HFFc6 (cell line): ENCODE measurements around the gene PPP6R3. TPM values are rescaled to one million over a fixed set of nuclear protein-coding genes. Genes with fewer than 3 reads are reported as not detected.
A peak's percentile ranks its signal among the peaks of the same experiment; 100 is the strongest.
"Not testable (repeated sequence)": the region's sequence is repeated elsewhere in the genome, so short reads cannot be mapped to it uniquely, and the experiment has no call there.

Experiments
- DNase-seq: peaks from one replicate; pipeline ENCODE4 v3.0.0-alpha.2; 2018
- H3K27ac Mint-ChIP-seq: 2 replicates; pipeline ENCODE4 v1.8.0; 2020; ENCODE audit warnings: mild to moderate bottlenecking, mixed read lengths
- H3K27me3 Mint-ChIP-seq: 2 replicates; pipeline ENCODE4 v1.8.0; 2021; ENCODE audit warnings: mild to moderate bottlenecking, moderate library complexity, mixed read lengths; ENCODE audit not compliant: insufficient read depth
- H3K36me3 Mint-ChIP-seq: 2 replicates; pipeline ENCODE4 v1.8.0; 2021; ENCODE audit warnings: low read depth, mixed read lengths
- H3K4me1 Mint-ChIP-seq: 2 replicates; pipeline ENCODE4 v1.8.0; 2020; ENCODE audit warnings: low read depth, mixed read lengths
- H3K4me3 Mint-ChIP-seq: 2 replicates; pipeline ENCODE4 v1.8.0; 2020; ENCODE audit warnings: mild to moderate bottlenecking, moderate library complexity, mixed read lengths
- H3K9me3 Mint-ChIP-seq: 2 replicates; pipeline ENCODE4 v1.8.0; 2020; ENCODE audit warnings: mild to moderate bottlenecking, mixed read lengths
- total RNA-seq, 6 experiments: library from RNA; stranded (reverse); fragmentation: NEBNext Ultra II Directional; extraction: Animal tissue kit (Norgen Biotek cat#: 25700); gene quantifications; 2 replicates in 1 of 6; 3 replicates in 5 of 6; pipeline ENCODE4 v1.2.3, GENCODE V29; 2021
- TF ChIP-seq, protein P1 (sequence below): fragments of 200-600 bp; sonication (generic); IDR thresholded peaks from 2 replicates; pipeline ENCODE4 v1.5.0; 2021; ENCODE audit warnings: antibody characterized with exemption, mild to moderate bottlenecking

PPP6R3 gene
- total RNA-seq, 6 experiments from 2014 or later = 62.5 to 72.0 (median 67.8) TPM

- no peak for DNase-seq
- Mint-ChIP-seq H3K4me3 (no peak overlapping the region), H3K27me3 (peaks cover 31% of the 10 kb centered on the region), H3K36me3 (peaks cover 1% of the 10 kb centered on the region; the same call in 1 of the 2 replicates), H3K9me3 (no peaks in the 10 kb centered on the region), H3K27ac (no peak overlapping the region), H3K4me1 (no peaks in the 10 kb centered on the region)
- TF ChIP-seq, protein P1, sequence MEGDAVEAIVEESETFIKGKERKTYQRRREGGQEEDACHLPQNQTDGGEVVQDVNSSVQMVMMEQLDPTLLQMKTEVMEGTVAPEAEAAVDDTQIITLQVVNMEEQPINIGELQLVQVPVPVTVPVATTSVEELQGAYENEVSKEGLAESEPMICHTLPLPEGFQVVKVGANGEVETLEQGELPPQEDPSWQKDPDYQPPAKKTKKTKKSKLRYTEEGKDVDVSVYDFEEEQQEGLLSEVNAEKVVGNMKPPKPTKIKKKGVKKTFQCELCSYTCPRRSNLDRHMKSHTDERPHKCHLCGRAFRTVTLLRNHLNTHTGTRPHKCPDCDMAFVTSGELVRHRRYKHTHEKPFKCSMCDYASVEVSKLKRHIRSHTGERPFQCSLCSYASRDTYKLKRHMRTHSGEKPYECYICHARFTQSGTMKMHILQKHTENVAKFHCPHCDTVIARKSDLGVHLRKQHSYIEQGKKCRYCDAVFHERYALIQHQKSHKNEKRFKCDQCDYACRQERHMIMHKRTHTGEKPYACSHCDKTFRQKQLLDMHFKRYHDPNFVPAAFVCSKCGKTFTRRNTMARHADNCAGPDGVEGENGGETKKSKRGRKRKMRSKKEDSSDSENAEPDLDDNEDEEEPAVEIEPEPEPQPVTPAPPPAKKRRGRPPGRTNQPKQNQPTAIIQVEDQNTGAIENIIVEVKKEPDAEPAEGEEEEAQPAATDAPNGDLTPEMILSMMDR = no peak
These were observed 161.3 kb downstream of the PPP6R3 start for GRCh38 chr11:68621826-68622225.

DNA sequence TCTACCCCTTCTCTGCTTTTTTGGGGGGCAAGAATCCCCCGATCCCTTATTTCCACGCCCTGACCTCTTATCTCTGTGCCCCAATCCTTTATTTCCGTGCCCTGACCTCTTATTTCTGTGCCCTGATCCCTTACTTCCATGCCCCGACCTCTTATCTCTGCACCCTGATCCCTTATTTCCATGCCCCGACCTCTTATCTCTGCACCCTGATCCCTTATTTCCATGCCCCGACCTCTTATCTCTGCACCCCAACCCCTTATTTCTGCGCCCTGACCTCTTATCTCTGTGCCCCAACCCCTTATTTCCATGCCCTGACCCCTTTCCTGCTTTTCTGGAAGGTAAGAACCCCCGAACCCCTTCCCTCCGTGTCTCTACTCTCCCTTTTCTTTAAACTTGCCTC lies 163.2 kb downstream of the PPP6R3 start:
- H3K4me3 Mint-ChIP-seq, H3K9me3 Mint-ChIP-seq, DNase-seq, H3K27ac Mint-ChIP-seq, H3K36me3 Mint-ChIP-seq, H3K4me1 Mint-ChIP-seq: not testable (repeated sequence)
- H3K27me3 Mint-ChIP-seq = peaks cover 24% of the 10 kb centered on the region

DNA sequence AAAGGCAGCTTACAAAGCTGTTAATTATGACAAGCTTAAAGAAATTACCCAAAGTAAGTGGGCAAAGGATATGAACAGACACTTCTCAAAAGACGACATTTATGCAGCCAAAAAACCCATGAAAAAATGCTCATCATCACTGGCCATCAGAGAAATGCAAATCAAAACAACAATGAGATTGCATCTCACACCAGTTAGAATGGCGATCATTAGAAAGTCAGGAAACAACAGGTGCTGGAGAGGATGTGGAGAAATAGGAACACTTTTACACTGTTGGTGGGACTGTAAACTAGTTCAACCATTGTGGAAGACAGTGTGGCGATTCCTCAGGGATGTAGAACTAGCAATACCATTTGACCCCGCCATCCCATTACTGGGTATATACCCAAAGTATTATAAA lies 164.5 kb downstream of the PPP6R3 start:
- H3K9me3 Mint-ChIP-seq, H3K36me3 Mint-ChIP-seq, H3K4me3 Mint-ChIP-seq, DNase-seq, H3K4me1 Mint-ChIP-seq, H3K27ac Mint-ChIP-seq: not testable (repeated sequence)
- peaks cover 24% of the 10 kb centered on the region for H3K27me3 Mint-ChIP-seq

GRCh38 chr11:68626236-68626635 lies 165.7 kb downstream of the PPP6R3 start:
- peaks cover 24% of the 10 kb centered on the region for H3K27me3 Mint-ChIP-seq
- DNase-seq, H3K4me3 Mint-ChIP-seq, H3K9me3 Mint-ChIP-seq, H3K36me3 Mint-ChIP-seq, H3K27ac Mint-ChIP-seq, H3K4me1 Mint-ChIP-seq: not testable (repeated sequence)

DNA sequence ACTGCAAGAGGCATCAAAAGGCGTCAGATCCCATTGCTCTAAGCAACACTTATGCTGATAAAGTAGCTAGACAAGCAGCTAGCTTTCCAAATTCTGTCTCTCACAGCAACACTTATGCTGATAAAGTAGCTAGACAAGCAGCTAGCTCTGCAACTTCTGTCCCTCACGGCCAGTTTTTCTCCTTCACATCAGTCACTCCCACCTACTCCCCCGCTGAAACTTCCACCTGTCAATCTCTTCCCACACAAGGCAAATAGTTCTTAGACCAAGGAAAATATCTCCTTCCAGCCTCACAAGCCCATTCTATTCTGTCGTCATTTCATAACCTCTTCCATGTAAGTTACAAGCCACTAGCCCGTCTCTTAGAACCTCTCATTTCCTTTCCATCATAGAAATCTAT lies 168.3 kb downstream of the PPP6R3 start:
- H3K36me3 Mint-ChIP-seq, H3K27ac Mint-ChIP-seq, H3K4me3 Mint-ChIP-seq, H3K4me1 Mint-ChIP-seq, DNase-seq, H3K9me3 Mint-ChIP-seq: not testable (repeated sequence)
- peaks cover 15% of the 10 kb centered on the region for H3K27me3 Mint-ChIP-seq

- peaks cover 24% of the 10 kb centered on the region for H3K27me3 Mint-ChIP-seq
- DNase-seq, H3K9me3 Mint-ChIP-seq, H3K27ac Mint-ChIP-seq, H3K4me1 Mint-ChIP-seq, H3K4me3 Mint-ChIP-seq, H3K36me3 Mint-ChIP-seq: not testable (repeated sequence)
These were observed 171.8 kb downstream of the PPP6R3 start for GRCh38 chr11:68632375-68632774.

DNA sequence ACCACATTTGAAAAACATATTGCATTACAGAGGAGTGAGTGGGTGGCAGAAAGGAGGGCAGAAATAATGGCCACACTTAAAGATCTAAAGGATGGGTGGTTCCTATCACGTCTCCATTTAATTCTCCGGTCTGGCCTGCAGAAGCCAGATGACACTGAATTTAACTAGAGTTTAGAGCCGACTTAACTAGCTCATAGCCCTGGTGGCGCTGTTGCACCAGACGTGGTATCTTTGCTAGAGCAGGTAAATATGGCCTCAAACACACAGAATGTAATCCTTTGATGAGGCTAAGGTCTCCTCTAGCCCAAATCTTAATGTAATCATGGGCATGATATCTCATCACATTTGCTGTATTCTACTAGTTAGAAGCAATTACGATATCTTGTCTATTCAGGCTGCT lies 172.2 kb downstream of the PPP6R3 start:
- H3K9me3 Mint-ChIP-seq = no peaks in the 10 kb centered on the region
- peaks cover 25% of the 10 kb centered on the region for H3K27me3 Mint-ChIP-seq
- no peaks in the 10 kb centered on the region for H3K4me1 Mint-ChIP-seq
- H3K27ac Mint-ChIP-seq = no peak overlapping the region
- DNase-seq = peak; percentile 24
- TF ChIP-seq, protein P1 = peak; percentile 75
- H3K4me3 Mint-ChIP-seq = no peak overlapping the region
- no peaks in the 10 kb centered on the region for H3K36me3 Mint-ChIP-seq

DNA sequence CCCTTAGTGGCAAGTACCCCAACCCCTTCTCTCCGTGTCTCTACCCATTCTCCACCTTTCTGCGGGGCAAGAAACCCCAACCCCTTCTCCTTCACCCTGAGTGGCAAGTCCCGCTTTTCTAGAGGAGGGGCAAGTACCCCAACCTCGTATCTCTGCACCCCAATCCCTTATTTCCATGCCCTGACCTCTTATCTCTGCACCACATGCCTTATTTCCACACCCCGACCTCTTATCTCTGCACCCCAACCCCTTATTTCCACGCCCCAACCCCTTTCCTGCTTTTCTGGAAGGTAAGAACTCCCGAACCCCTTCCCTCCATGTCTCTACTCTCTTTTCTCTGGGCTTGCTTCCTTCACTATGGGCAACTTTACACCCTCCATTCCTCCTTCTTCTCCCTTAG lies 174.1 kb downstream of the PPP6R3 start:
- not testable (repeated sequence) for H3K36me3 Mint-ChIP-seq, H3K27ac Mint-ChIP-seq, H3K4me1 Mint-ChIP-seq, H3K4me3 Mint-ChIP-seq, H3K9me3 Mint-ChIP-seq, DNase-seq
- peaks cover 35% of the 10 kb centered on the region for H3K27me3 Mint-ChIP-seq

DNA sequence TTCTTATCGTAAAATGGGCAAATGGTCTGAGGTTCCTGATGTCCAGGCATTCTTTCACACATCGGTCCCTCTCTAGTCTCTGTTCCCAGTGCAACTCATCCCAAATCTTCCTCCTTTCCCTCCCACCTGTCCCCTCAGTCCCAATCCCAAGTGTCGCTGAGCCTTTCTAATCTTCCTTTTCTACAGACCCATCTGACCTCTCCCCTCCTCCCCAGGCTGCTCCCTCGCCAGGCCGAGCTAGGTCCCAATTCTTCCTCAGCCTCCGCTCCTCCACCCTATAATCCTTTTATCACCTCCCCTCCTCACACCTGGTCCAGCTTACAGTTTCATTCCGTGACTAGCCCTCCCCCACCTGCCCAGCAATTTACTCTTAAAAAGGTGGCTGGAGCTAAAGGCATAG lies 174.6 kb downstream of the PPP6R3 start:
- peaks cover 41% of the 10 kb centered on the region for H3K27me3 Mint-ChIP-seq
- not testable (repeated sequence) for DNase-seq, H3K9me3 Mint-ChIP-seq, H3K27ac Mint-ChIP-seq, H3K36me3 Mint-ChIP-seq, H3K4me1 Mint-ChIP-seq, H3K4me3 Mint-ChIP-seq

DNA sequence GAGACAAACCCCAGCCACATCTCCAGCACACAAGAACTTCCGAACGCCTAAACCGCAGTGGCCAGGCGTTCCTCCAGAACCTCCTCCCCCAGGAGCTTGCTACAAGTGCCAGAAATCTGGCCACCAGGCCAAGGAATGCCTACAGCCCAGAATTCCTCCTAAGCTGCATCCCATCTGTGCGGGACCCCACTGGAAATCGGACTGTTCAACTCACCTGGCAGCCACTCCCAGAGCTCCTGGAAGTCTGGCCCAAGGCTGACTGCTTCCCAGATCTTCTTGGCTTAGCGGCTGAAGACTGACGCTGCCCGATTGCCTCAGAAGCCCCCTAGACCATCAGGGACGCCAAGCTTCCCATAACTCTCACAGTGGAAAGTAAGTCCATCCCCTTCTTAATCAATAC lies 175.3 kb downstream of the PPP6R3 start:
- not testable (repeated sequence) for H3K27ac Mint-ChIP-seq

GRCh38 chr11:68639322-68639721 lies 178.8 kb downstream of the PPP6R3 start:
- not testable (repeated sequence) for H3K9me3 Mint-ChIP-seq, H3K27ac Mint-ChIP-seq, DNase-seq, H3K4me3 Mint-ChIP-seq, H3K36me3 Mint-ChIP-seq, H3K4me1 Mint-ChIP-seq
- H3K27me3 Mint-ChIP-seq = peaks cover 55% of the 10 kb centered on the region

More for the DNA sequence above, 175.3 kb downstream of the PPP6R3 start:
- H3K4me1 Mint-ChIP-seq, H3K36me3 Mint-ChIP-seq, H3K9me3 Mint-ChIP-seq, DNase-seq, H3K4me3 Mint-ChIP-seq: not testable (repeated sequence)
- H3K27me3 Mint-ChIP-seq = peaks cover 48% of the 10 kb centered on the region
